HepG2 (cell line): Measurements from ENCODE around the gene NEDD8. TPM values are rescaled to one million over a fixed set of nuclear protein-coding genes. Genes with fewer than 3 reads are reported as not detected.

ENCODE experiments used
- DBP ChIP-seq: sonication (generic); formaldehyde crosslinking; IDR thresholded peaks from 2 replicates; pipeline ENCODE4 v1.4.0; 2020; ENCODE audit warnings: missing genetic modification reagents; ENCODE audit errors: not compliant biosample characterization
- DDIT3 ChIP-seq: sonication (generic); formaldehyde crosslinking; IDR thresholded peaks from 2 replicates; pipeline ENCODE4 v1.4.0; 2020; ENCODE audit warnings: mild to moderate bottlenecking, missing genetic modification reagents
- FOXM1 ChIP-seq: sonication (generic); formaldehyde crosslinking; IDR thresholded peaks from 2 replicates; pipeline ENCODE4 v1.5.0; 2020; ENCODE audit warnings: missing genetic modification reagents
- FOXO1 ChIP-seq: sonication (generic); formaldehyde crosslinking; IDR thresholded peaks from 2 replicates; pipeline ENCODE4 v1.4.0; 2020; ENCODE audit warnings: missing genetic modification reagents
- GFI1 ChIP-seq: sonication (generic); formaldehyde crosslinking; IDR thresholded peaks from 2 replicates; pipeline ENCODE4 v1.5.0; 2020; ENCODE audit warnings: missing genetic modification reagents, mild to moderate bottlenecking, borderline replicate concordance
- HIVEP1 ChIP-seq: sonication (generic); formaldehyde crosslinking; IDR thresholded peaks from 2 replicates; pipeline ENCODE4 v1.4.0; 2020; ENCODE audit warnings: mild to moderate bottlenecking, missing genetic modification reagents
- HNF1B ChIP-seq: sonication (generic); formaldehyde crosslinking; IDR thresholded peaks from 2 replicates; pipeline ENCODE4 v1.5.1; 2020; ENCODE audit warnings: mild to moderate bottlenecking, moderate library complexity, missing genetic modification reagents
- ISX ChIP-seq: sonication (generic); formaldehyde crosslinking; conservative IDR thresholded peaks from 2 replicates; pipeline ENCODE4 v1.5.0; 2020; ENCODE audit warnings: missing genetic modification reagents
- LCORL ChIP-seq, 2 experiments: fragments of 450-650 bp in 1 of 2; sonication (generic) in 1 of 2; formaldehyde crosslinking in 1 of 2; IDR thresholded peaks; 2 replicates each; pipeline versions ENCODE4 v1.5.0 to v1.6.1; 2017 to 2020; ENCODE audit warnings: antibody characterized with exemption in 1 of 2, missing genetic modification reagents in 1 of 2
- SMARCE1 ChIP-seq: fragments of 450-650 bp; IDR thresholded peaks from 2 replicates; pipeline ENCODE4 v1.6.1; 2017; ENCODE audit warnings: borderline replicate concordance
- ZBTB21 ChIP-seq: sonication (generic); formaldehyde crosslinking; IDR thresholded peaks from 2 replicates; pipeline ENCODE4 v1.4.0; 2020; ENCODE audit warnings: missing genetic modification reagents
- ZC3H4 ChIP-seq: sonication (generic); formaldehyde crosslinking; IDR thresholded peaks from 2 replicates; pipeline ENCODE4 v1.4.0; 2020; ENCODE audit warnings: missing genetic modification reagents, borderline replicate concordance
- ZFAT ChIP-seq: sonication (generic); formaldehyde crosslinking; conservative IDR thresholded peaks from 2 replicates; pipeline ENCODE4 v1.8.1; 2023; ENCODE audit warnings: missing genetic modification reagents, inconsistent platforms
- ZNF264 ChIP-seq: sonication (generic); formaldehyde crosslinking; IDR thresholded peaks from 2 replicates; pipeline ENCODE4 v1.4.0; 2020; ENCODE audit warnings: missing genetic modification reagents
- ZNF564 ChIP-seq: sonication (generic); formaldehyde crosslinking; IDR thresholded peaks from 2 replicates; pipeline ENCODE4 v1.8.1; 2023; ENCODE audit warnings: mild to moderate bottlenecking, missing genetic modification reagents
- ZNF572 ChIP-seq: sonication (generic); formaldehyde crosslinking; IDR thresholded peaks from 2 replicates; pipeline ENCODE4 v1.5.1; 2020; ENCODE audit warnings: mild to moderate bottlenecking, missing genetic modification reagents
- polyA plus RNA-seq, 8 experiments: library from polyadenylated mRNA; depleted of rRNA in 3 of 8; stranded (reverse) in 7 of 8; unstranded in 1 of 8; fragments of >200 nt; fragmentation: Illumina TruSeq in 4 of 8; extraction: Trizol in 4 of 8; gene quantifications; 2 replicates each; pipeline versions ENCODE4 v1.2.1 to v1.2.3, GENCODE V29; 2011 to 2016; ENCODE audit warnings: low read depth in 4 of 8, missing spikeins in 1 of 8, mixed read lengths in 1 of 8; ENCODE audit not compliant: insufficient read depth in 1 of 8
- total RNA-seq, 5 experiments: library from RNA; depleted of rRNA; stranded (reverse); fragments of >200 nt; fragmentation: Illumina TruSeq; extraction: Trizol; gene quantifications; 2 replicates each; pipeline ENCODE4 v1.2.3, GENCODE V29; 2016; ENCODE audit warnings: low read depth in 1 of 5
- TF ChIP-seq, protein P1 (sequence below): sonication (generic); formaldehyde crosslinking; IDR thresholded peaks from 2 replicates; pipeline ENCODE4 v1.4.0; 2020; ENCODE audit warnings: missing genetic modification reagents, mild to moderate bottlenecking, borderline replicate concordance
- TF ChIP-seq, protein P2 (sequence below): sonication (generic); formaldehyde crosslinking; IDR thresholded peaks from 2 replicates; pipeline ENCODE4 v1.4.0; 2020; ENCODE audit warnings: mild to moderate bottlenecking, missing genetic modification reagents
- TF ChIP-seq, protein P3 (sequence below): sonication (generic); formaldehyde crosslinking; IDR thresholded peaks from 2 replicates; pipeline ENCODE4 v1.4.0; 2020; ENCODE audit warnings: low read depth, mild to moderate bottlenecking, missing genetic modification reagents

The NEDD8 gene
- total and polyA plus RNA-seq, 2 of the 13 experiments (the other 11 are each of a cell fraction or from before 2014, with no cell fraction given), result 535 to 713 TPM

GRCh38 chr14:24271134-24271833 lies 39.1 kb upstream of the NEDD8 start, which contains the start of gene RABGGTA (continued):
- TF ChIP-seq DBP (CRISPR knock-in tag) (peak; percentile 99), ZNF564 (CRISPR knock-in tag) (peak; percentile 98), LCORL (IDR thresholded peaks at IDR 0.05) (no peak), LCORL (CRISPR knock-in tag; IDR thresholded peaks at IDR 0.05) (peak; percentile 99), FOXM1 (CRISPR knock-in tag) (peak; percentile 91), ZNF264 (CRISPR knock-in tag) (peak; percentile 99), ZNF572 (CRISPR knock-in tag) (peak; percentile 88; the same call in 1 of the 2 replicates), HIVEP1 (peak; percentile 95), FOXO1 (CRISPR knock-in tag) (peak; percentile 96), ZC3H4 (peak; percentile 25; the same call in 1 of the 2 replicates), HNF1B (CRISPR knock-in tag) (peak; percentile 94), ZFAT (CRISPR knock-in tag) (peak; percentile 92; the same call in 1 of the 2 replicates), DDIT3 (CRISPR knock-in tag) (peak; percentile 69; the same call in 1 of the 2 replicates), ISX (CRISPR knock-in tag) (peak; percentile 99), SMARCE1 (no peak), GFI1 (CRISPR knock-in tag) (peak; percentile 82; the same call in 1 of the 2 replicates), ZBTB21 (CRISPR knock-in tag) (peak; percentile 22; the same call in 1 of the 2 replicates)
- TF ChIP-seq, protein P1, sequence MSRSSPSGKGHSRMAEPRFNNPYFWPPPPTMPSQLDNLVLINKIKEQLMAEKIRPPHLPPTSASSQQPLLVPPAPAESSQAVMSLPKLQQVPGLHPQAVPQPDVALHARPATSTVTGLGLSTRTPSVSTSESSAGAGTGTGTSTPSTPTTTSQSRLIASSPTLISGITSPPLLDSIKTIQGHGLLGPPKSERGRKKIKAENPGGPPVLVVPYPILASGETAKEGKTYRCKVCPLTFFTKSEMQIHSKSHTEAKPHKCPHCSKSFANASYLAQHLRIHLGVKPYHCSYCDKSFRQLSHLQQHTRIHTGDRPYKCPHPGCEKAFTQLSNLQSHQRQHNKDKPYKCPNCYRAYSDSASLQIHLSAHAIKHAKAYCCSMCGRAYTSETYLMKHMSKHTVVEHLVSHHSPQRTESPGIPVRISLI (CRISPR knock-in tag), result no peak; the same call in 1 of the 2 replicates
- TF ChIP-seq, protein P2, sequence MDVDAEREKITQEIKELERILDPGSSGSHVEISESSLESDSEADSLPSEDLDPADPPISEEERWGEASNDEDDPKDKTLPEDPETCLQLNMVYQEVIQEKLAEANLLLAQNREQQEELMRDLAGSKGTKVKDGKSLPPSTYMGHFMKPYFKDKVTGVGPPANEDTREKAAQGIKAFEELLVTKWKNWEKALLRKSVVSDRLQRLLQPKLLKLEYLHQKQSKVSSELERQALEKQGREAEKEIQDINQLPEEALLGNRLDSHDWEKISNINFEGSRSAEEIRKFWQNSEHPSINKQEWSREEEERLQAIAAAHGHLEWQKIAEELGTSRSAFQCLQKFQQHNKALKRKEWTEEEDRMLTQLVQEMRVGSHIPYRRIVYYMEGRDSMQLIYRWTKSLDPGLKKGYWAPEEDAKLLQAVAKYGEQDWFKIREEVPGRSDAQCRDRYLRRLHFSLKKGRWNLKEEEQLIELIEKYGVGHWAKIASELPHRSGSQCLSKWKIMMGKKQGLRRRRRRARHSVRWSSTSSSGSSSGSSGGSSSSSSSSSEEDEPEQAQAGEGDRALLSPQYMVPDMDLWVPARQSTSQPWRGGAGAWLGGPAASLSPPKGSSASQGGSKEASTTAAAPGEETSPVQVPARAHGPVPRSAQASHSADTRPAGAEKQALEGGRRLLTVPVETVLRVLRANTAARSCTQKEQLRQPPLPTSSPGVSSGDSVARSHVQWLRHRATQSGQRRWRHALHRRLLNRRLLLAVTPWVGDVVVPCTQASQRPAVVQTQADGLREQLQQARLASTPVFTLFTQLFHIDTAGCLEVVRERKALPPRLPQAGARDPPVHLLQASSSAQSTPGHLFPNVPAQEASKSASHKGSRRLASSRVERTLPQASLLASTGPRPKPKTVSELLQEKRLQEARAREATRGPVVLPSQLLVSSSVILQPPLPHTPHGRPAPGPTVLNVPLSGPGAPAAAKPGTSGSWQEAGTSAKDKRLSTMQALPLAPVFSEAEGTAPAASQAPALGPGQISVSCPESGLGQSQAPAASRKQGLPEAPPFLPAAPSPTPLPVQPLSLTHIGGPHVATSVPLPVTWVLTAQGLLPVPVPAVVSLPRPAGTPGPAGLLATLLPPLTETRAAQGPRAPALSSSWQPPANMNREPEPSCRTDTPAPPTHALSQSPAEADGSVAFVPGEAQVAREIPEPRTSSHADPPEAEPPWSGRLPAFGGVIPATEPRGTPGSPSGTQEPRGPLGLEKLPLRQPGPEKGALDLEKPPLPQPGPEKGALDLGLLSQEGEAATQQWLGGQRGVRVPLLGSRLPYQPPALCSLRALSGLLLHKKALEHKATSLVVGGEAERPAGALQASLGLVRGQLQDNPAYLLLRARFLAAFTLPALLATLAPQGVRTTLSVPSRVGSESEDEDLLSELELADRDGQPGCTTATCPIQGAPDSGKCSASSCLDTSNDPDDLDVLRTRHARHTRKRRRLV (CRISPR knock-in tag), result peak; percentile 96
- TF ChIP-seq, protein P3, sequence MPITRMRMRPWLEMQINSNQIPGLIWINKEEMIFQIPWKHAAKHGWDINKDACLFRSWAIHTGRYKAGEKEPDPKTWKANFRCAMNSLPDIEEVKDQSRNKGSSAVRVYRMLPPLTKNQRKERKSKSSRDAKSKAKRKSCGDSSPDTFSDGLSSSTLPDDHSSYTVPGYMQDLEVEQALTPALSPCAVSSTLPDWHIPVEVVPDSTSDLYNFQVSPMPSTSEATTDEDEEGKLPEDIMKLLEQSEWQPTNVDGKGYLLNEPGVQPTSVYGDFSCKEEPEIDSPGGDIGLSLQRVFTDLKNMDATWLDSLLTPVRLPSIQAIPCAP, result peak; percentile 62; the same call in 1 of the 2 replicates
